ENCODE measurements around the gene PLPPR5. TPM values are rescaled to one million over a fixed set of nuclear protein-coding genes. Genes with fewer than 3 reads are reported as not detected.

Gene PLPPR5
- total RNA-seq, 1 donor from 2014 or later, result 0.56 TPM

- Histone ChIP-seq H3K36me3 (no peaks in the 10 kb centered on the region), H3K27me3 (no peaks in the 10 kb centered on the region), H3F3A (ENCODE audit: low read depth) (no peaks in the 10 kb centered on the region), H3K9ac (no peak overlapping the region), H2AFZ (replicated peaks) (no peak overlapping the region), H3K27ac (no peak overlapping the region), H3K4me3 (no peak overlapping the region), H3K4me2 (no peak overlapping the region), H3K79me2 (ENCODE audit: low read depth) (no peaks in the 10 kb centered on the region), H3K4me1 (no peaks in the 10 kb centered on the region), H3K9me3 (ENCODE audit: low read depth) (no peaks in the 10 kb centered on the region), H4K20me1 (ENCODE audit: low read depth) (no peaks in the 10 kb centered on the region)
- no peaks in the 10 kb centered on the region for H3K9me3 Mint-ChIP-seq
- H3K27me3 Mint-ChIP-seq (ENCODE audit: insufficient read depth, low read depth), result no peaks in the 10 kb centered on the region
- no peaks in the 10 kb centered on the region for H3K4me1 Mint-ChIP-seq
- no peak overlapping the region for H3K4me3 Mint-ChIP-seq
- DNase-seq (ENCODE audit: low spot score), result no peak
- H3K27ac Mint-ChIP-seq, result no peak overlapping the region
- no peaks in the 10 kb centered on the region for H3K36me3 Mint-ChIP-seq
- TF ChIP-seq, protein P1, sequence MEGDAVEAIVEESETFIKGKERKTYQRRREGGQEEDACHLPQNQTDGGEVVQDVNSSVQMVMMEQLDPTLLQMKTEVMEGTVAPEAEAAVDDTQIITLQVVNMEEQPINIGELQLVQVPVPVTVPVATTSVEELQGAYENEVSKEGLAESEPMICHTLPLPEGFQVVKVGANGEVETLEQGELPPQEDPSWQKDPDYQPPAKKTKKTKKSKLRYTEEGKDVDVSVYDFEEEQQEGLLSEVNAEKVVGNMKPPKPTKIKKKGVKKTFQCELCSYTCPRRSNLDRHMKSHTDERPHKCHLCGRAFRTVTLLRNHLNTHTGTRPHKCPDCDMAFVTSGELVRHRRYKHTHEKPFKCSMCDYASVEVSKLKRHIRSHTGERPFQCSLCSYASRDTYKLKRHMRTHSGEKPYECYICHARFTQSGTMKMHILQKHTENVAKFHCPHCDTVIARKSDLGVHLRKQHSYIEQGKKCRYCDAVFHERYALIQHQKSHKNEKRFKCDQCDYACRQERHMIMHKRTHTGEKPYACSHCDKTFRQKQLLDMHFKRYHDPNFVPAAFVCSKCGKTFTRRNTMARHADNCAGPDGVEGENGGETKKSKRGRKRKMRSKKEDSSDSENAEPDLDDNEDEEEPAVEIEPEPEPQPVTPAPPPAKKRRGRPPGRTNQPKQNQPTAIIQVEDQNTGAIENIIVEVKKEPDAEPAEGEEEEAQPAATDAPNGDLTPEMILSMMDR (IDR thresholded peaks at IDR 0.05), result no peak
- no peak for TF ChIP-seq EZH2phosphoT487 (IDR thresholded peaks at IDR 0.05)
- no peak for TF ChIP-seq EZH2 (IDR thresholded peaks at IDR 0.05)
These were observed 100.9 kb downstream of the PLPPR5 start for GRCh38 chr1:98903726-98904125.

- H3K36me3 Mint-ChIP-seq, result no peaks in the 10 kb centered on the region
- H3K4me1 ChIP-seq, result no peaks in the 10 kb centered on the region
- H3K79me2 ChIP-seq (ENCODE audit: low read depth), result no peaks in the 10 kb centered on the region
- H3K27me3 ChIP-seq, result no peaks in the 10 kb centered on the region
- no peak overlapping the region for H3K4me3 ChIP-seq
- no peak overlapping the region for H3K27ac Mint-ChIP-seq
- H3K27ac ChIP-seq, result no peak overlapping the region
- DNase-seq (ENCODE audit: low spot score), result no peak
- TF ChIP-seq, protein P1 (IDR thresholded peaks at IDR 0.05), result no peak
- no peak for TF ChIP-seq EZH2phosphoT487 (IDR thresholded peaks at IDR 0.05)
- TF ChIP-seq EZH2 (IDR thresholded peaks at IDR 0.05), result no peak
- H4K20me1 ChIP-seq (ENCODE audit: low read depth), result no peaks in the 10 kb centered on the region
- H2AFZ ChIP-seq (replicated peaks), result no peak overlapping the region
- H3K4me2 ChIP-seq, result no peak overlapping the region
- no peaks in the 10 kb centered on the region for H3K4me1 Mint-ChIP-seq
- H3F3A ChIP-seq (ENCODE audit: low read depth), result no peaks in the 10 kb centered on the region
- H3K9me3 ChIP-seq (ENCODE audit: low read depth), result no peaks in the 10 kb centered on the region
- H3K9ac ChIP-seq, result no peak overlapping the region
- no peak overlapping the region for H3K4me3 Mint-ChIP-seq
- H3K36me3 ChIP-seq, result no peaks in the 10 kb centered on the region
- no peaks in the 10 kb centered on the region for H3K27me3 Mint-ChIP-seq (ENCODE audit: insufficient read depth, low read depth)
- H3K9me3 Mint-ChIP-seq, result no peaks in the 10 kb centered on the region
These were observed 101.4 kb downstream of the PLPPR5 start for GRCh38 chr1:98903261-98903660.

DNA sequence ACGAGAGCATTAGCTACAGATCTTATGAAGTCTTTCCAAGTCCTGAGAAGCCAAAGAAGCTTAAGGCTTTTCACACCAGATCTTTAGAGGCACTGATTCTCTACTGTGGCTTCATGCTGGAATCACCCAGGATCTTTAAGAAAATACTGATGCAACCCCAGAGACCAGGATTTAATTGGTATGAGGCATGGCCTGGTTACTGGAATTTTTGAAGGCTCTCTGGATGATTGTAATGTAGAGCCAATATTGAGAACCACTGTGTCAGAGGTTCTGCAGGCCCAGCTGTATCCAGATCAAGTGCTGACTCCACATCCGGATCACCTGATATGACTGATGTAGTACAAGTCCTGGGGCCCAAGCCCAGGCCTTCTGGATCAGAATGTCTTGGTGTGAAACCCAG is 105.7 kb downstream of the PLPPR5 start:
- peaks cover 8% of the 10 kb centered on the region for H3K4me1 ChIP-seq
- no peaks in the 10 kb centered on the region for H3K27me3 Mint-ChIP-seq (ENCODE audit: insufficient read depth, low read depth)
- H3K9ac ChIP-seq, result no peak overlapping the region
- H3K79me2 ChIP-seq (ENCODE audit: low read depth), result no peaks in the 10 kb centered on the region
- no peak overlapping the region for H3K4me3 ChIP-seq
- no peak overlapping the region for H3K27ac Mint-ChIP-seq
- no peaks in the 10 kb centered on the region for H3K9me3 ChIP-seq (ENCODE audit: low read depth)
- H3K4me2 ChIP-seq, result no peak overlapping the region
- H3K36me3 Mint-ChIP-seq, result no peaks in the 10 kb centered on the region
- H3K27me3 ChIP-seq, result no peaks in the 10 kb centered on the region
- no peaks in the 10 kb centered on the region for H3K4me1 Mint-ChIP-seq
- H3K36me3 ChIP-seq, result no peaks in the 10 kb centered on the region
- peak overlapping the region; percentile 7 for H2AFZ ChIP-seq (replicated peaks)
- no peak for DNase-seq (ENCODE audit: low spot score)
- no peaks in the 10 kb centered on the region for H3F3A ChIP-seq (ENCODE audit: low read depth)
- no peak overlapping the region for H3K4me3 Mint-ChIP-seq
- H3K9me3 Mint-ChIP-seq, result peaks cover 4% of the 10 kb centered on the region
- peak overlapping the region; percentile 68 for H3K27ac ChIP-seq
- H4K20me1 ChIP-seq (ENCODE audit: low read depth), result no peaks in the 10 kb centered on the region
- TF ChIP-seq, protein P1 (IDR thresholded peaks at IDR 0.05), result no peak
- TF ChIP-seq EZH2phosphoT487 (IDR thresholded peaks at IDR 0.05) (no peak), EZH2 (IDR thresholded peaks at IDR 0.05) (no peak)
